ENCODE measurements around the gene CRACR2B. TPM values are rescaled to one million over a fixed set of nuclear protein-coding genes. Genes with fewer than 3 reads are reported as not detected.

Gene CRACR2B
- total RNA-seq, 2 experiments from 2014 or later, result 0.33 TPM; not detected in 1

DNA sequence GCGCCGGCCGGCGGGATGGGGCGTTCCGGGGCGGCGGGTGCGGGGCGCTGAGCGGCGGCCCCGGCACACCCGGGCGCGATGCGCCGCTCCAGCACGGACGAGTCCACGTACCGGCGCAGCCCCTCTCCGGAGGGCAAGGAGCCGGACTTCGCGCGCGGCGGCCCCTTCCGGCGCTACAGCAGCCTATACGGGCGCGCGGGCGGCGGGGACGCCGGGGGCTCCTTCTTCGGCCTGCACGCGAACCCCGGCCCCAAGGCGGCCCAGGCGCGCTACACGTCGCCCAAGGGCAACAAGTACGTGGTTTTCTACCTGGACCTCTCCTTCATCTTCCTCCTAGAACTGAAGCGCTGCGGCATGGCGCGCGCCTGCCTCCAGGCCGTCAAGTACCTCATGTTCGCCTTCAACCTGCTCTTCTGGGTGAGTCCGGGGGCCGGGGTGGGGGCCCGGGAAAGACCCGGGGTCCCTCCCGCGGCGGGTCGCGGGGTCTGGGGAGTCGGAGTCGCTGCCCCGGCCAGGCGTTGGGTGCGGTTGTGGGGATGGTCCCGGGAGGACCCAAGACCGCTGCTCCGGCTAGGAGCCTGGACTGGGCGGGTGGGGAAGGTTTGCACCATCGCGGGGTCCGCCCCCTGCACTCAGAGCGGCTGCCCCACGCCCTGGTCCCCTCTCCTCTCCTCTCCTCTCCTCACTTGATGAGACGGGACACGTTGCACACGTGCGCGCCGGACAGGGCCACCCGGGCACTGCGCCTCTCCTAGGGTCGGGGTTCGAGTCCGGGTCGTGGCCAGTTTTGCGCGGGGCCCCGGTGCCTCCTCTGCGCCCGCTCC lies 22.4 kb downstream of the CRACR2B start:
- CTCF ChIA-PET, result no interaction called here
- no peak for ATAC-seq (ENCODE audit: poor library complexity)
- H3K27me3 ChIP-seq (ENCODE audit: control insufficient read depth in 1 of 2, insufficient read depth in 2 of 2, low read length in 2 of 2), result peaks cover 4 to 18% of the 10 kb centered on the region in 2 experiments

DNA sequence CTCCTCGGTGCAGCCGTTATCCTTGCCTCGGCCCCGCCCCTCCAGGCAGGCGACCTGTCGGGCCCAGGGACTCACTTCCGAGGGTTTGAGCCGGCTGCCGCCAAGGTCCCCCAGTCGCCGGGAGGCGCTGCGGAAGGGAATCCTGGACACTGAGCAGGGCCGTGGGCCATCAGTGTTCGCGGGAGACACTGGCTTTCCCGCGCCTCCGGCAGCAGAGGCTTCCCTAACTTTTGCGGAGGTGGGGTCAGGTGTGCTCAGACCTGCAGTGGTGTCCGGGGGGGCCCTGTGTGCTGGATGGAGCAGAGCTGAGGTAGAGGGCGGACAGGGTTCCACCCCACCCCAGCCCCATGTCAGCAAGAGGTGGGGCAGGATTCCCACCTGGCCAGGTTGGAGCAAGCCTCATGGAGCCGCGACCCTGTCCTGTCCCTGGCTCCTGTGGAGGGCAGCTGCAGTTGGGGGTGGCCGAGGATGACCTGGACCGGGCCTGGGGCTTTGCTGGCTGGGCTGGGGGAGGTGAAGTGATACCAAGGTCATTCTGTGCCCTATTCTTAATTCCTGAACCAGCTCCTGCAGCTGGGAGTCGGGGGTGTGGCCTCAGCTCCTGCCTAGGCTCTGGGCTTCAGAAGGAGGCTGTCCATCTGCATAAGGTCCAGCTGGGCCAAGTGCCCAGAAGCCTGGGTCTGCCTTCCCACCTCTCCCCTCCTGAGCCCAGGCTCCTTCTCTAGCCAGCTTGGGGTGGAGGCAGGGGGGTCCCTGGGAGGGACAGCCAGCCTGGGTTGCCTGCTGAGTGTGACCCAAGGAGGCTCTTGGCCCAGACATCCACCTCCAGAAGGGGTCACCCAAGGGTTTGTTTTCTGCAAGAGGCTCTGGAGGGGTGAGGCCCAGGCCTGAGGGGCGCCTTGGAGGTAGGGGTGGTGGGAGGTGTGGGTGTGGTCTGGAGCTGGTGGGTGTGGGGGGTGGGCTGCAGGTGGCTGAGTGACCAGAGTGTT lies 23.4 kb downstream of the CRACR2B start:
- H3K36me3 Mint-ChIP-seq (ENCODE audit: low read depth), result no peaks in the 10 kb centered on the region
- POLR2A ChIA-PET, result no interaction called here
- ATAC-seq (ENCODE audit: poor library complexity), result no peak
- DNase-seq, result peak in 1 of 14 experiments; percentile 42
- Histone ChIP-seq H3K36me3 (ENCODE audit: insufficient read depth, low read length) (no peaks in the 10 kb centered on the region), H3K4me1 (ENCODE audit: insufficient read depth, low read length) (peaks cover 16% of the 10 kb centered on the region), H3K27me3 (ENCODE audit: control insufficient read depth in 1 of 2, insufficient read depth in 2 of 2, low read length in 2 of 2) (peaks cover 4 to 18% of the 10 kb centered on the region in 2 experiments), H3K4me3 (ENCODE audit: low read length) (no peak overlapping the region), H3K27ac (ENCODE audit: low read depth in 1 of 2, low read length in 2 of 2) (no peak overlapping the region), H3K9me3 (ENCODE audit: control insufficient read depth in 1 of 2, insufficient read depth in 1 of 2, low read length in 2 of 2) (peaks cover 0 to 7% of the 10 kb centered on the region in 2 experiments)
- peak overlapping the region; percentile 51 for H3K4me3 Mint-ChIP-seq
- intact Hi-C loops (cut with DNase I, micrococcal nuclease), result no loop called here
- TF ChIP-seq, protein P1, sequence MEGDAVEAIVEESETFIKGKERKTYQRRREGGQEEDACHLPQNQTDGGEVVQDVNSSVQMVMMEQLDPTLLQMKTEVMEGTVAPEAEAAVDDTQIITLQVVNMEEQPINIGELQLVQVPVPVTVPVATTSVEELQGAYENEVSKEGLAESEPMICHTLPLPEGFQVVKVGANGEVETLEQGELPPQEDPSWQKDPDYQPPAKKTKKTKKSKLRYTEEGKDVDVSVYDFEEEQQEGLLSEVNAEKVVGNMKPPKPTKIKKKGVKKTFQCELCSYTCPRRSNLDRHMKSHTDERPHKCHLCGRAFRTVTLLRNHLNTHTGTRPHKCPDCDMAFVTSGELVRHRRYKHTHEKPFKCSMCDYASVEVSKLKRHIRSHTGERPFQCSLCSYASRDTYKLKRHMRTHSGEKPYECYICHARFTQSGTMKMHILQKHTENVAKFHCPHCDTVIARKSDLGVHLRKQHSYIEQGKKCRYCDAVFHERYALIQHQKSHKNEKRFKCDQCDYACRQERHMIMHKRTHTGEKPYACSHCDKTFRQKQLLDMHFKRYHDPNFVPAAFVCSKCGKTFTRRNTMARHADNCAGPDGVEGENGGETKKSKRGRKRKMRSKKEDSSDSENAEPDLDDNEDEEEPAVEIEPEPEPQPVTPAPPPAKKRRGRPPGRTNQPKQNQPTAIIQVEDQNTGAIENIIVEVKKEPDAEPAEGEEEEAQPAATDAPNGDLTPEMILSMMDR (IDR thresholded peaks at IDR 0.05), result no peak
- peaks cover 4% of the 10 kb centered on the region for H3K4me1 Mint-ChIP-seq (ENCODE audit: low read depth)
- CTCF ChIA-PET, result no interaction called here
- H3K27me3 Mint-ChIP-seq, result peaks cover 4% of the 10 kb centered on the region
- no peak overlapping the region for H3K27ac Mint-ChIP-seq
- H3K9me3 Mint-ChIP-seq, result no peaks in the 10 kb centered on the region

More for the DNA sequence above, 22.4 kb downstream of the CRACR2B start:
- no peaks in the 10 kb centered on the region for H3K9me3 Mint-ChIP-seq
- Histone ChIP-seq H3K4me1 (ENCODE audit: insufficient read depth, low read length) (peaks cover 16% of the 10 kb centered on the region), H3K36me3 (ENCODE audit: insufficient read depth, low read length) (no peaks in the 10 kb centered on the region), H3K9me3 (ENCODE audit: control insufficient read depth in 1 of 2, insufficient read depth in 1 of 2, low read length in 2 of 2) (peaks cover 0 to 7% of the 10 kb centered on the region in 2 experiments), H3K27ac (ENCODE audit: low read depth in 1 of 2, low read length in 2 of 2) (no peak overlapping the region), H3K4me3 (ENCODE audit: low read length) (no peak overlapping the region)
- peak in 1 of 14 experiments; percentile 37 for DNase-seq
- peaks cover 4% of the 10 kb centered on the region for H3K4me1 Mint-ChIP-seq (ENCODE audit: low read depth)
- H3K27ac Mint-ChIP-seq, result no peak overlapping the region
- peaks cover 4% of the 10 kb centered on the region for H3K27me3 Mint-ChIP-seq
- H3K36me3 Mint-ChIP-seq (ENCODE audit: low read depth), result no peaks in the 10 kb centered on the region
- TF ChIP-seq, protein P1 (IDR thresholded peaks at IDR 0.05), result no peak
- intact Hi-C loops (cut with DNase I, micrococcal nuclease), result loop anchor here (2.0 to 10.0 kb wide), 6 partner anchors 75 to 725 kb away; partner anchors contain the start of genes AP2A2 (in 2 of the 2) and DUSP8 (in 1 of the 2)
- POLR2A ChIA-PET, result no interaction called here
- peak overlapping the region; percentile 60 for H3K4me3 Mint-ChIP-seq

DNA sequence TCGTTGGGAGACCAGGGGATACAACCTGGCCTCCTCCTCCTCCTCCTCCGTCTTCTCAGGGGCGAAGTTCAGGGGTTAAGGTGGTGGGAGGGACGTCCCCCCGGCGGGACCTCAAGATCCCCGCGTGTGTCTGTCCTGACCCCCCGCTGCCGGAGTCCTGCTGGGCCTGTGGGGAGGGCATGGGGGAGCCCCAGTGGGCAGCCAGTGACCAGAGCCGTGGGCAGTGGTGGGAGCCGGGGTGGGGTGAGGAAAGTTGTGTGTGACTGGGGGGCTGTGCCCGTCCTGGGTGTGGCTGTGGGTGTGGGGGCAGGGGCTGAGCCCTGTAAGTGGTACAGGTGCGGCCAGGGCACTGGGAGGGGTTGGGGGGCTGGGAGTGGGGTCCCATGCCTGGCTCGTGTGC lies 25.0 kb downstream of the CRACR2B start:
- H3K4me1 ChIP-seq (ENCODE audit: insufficient read depth, low read length), result peaks cover 16% of the 10 kb centered on the region
- Mint-ChIP-seq H3K27me3 (peaks cover 4% of the 10 kb centered on the region), H3K27ac (no peak overlapping the region), H3K4me1 (ENCODE audit: low read depth) (peaks cover 4% of the 10 kb centered on the region), H3K36me3 (ENCODE audit: low read depth) (no peaks in the 10 kb centered on the region), H3K4me3 (no peak overlapping the region), H3K9me3 (no peaks in the 10 kb centered on the region)
- POLR2A ChIA-PET, result no interaction called here
- no peak for ATAC-seq (ENCODE audit: poor library complexity)
- TF ChIP-seq, protein P1 (IDR thresholded peaks at IDR 0.05), result no peak
- H3K36me3 ChIP-seq (ENCODE audit: insufficient read depth, low read length), result no peaks in the 10 kb centered on the region
- no peak overlapping the region for H3K27ac ChIP-seq (ENCODE audit: low read depth in 1 of 2, low read length in 2 of 2)
- H3K27me3 ChIP-seq (ENCODE audit: control insufficient read depth in 1 of 2, insufficient read depth in 2 of 2, low read length in 2 of 2), result peaks cover 4 to 18% of the 10 kb centered on the region in 2 experiments
- peaks cover 0 to 7% of the 10 kb centered on the region in 2 experiments for H3K9me3 ChIP-seq (ENCODE audit: control insufficient read depth in 1 of 2, insufficient read depth in 1 of 2, low read length in 2 of 2)
- CTCF ChIA-PET, result no interaction called here
- intact Hi-C loops (cut with DNase I, micrococcal nuclease), result no loop called here
- DNase-seq, result no peak
- no peak overlapping the region for H3K4me3 ChIP-seq (ENCODE audit: low read length)
